Upper lobe of right lung (tissue), 1 donor: ENCODE measurements around the gene C2orf42. TPM values are rescaled to one million over a fixed set of nuclear protein-coding genes. Genes with fewer than 3 reads are reported as not detected.
"Not testable (repeated sequence)": the region's sequence is repeated elsewhere in the genome, so short reads cannot be mapped to it uniquely, and the experiment has no call there.

Source experiments
- ATAC-seq: fragments of 200-7000 bp; cut with Tn5 transposase; one replicate; pipeline ENCODE4 v1.9.1; 2020; ENCODE audit warnings: mild to moderate bottlenecking, moderate library complexity
- DNase-seq: peaks from one replicate; pipeline ENCODE4 v3.0.0-alpha.2; 2020
- H3K27ac ChIP-seq: fragments of 200-600 bp; one replicate; pipeline ENCODE4 v1.8.0; 2022
- H3K27me3 ChIP-seq: fragments of 200-600 bp; one replicate; pipeline ENCODE4 v1.8.0; 2022; ENCODE audit warnings: mild to moderate bottlenecking
- H3K36me3 ChIP-seq: fragments of 200-600 bp; one replicate; pipeline ENCODE4 v1.8.0; 2022
- H3K4me1 ChIP-seq: fragments of 200-600 bp; one replicate; pipeline ENCODE4 v1.8.0; 2022
- H3K4me3 ChIP-seq: fragments of 200-600 bp; one replicate; pipeline ENCODE4 v1.8.0; 2022; ENCODE audit warnings: mild to moderate bottlenecking
- H3K9me3 ChIP-seq: fragments of 200-600 bp; one replicate; pipeline ENCODE4 v1.8.0; 2022
- intact Hi-C: fragments of 100-400 bp; cut with DNase I; formaldehyde crosslinking; loops from one replicate; pipeline ENCODE4 v1.11.0; 2022
- total RNA-seq: library from RNA; stranded (reverse); fragmentation: NEBNext Ultra II Directional; extraction: Animal tissue kit (Norgen Biotek cat#: 25700); gene quantifications from one replicate; pipeline ENCODE4 v1.2.1, GENCODE V29; 2021
- TF ChIP-seq, protein P1 (sequence below): fragments of 200-600 bp; IDR thresholded peaks from one replicate; pipeline ENCODE4 v1.8.0; 2022; ENCODE audit warnings: antibody characterized with exemption
- donor health status: DM: no; HTN: yes; CAD: no; lungs with severe emphysema.

The C2orf42 gene
- total RNA-seq, 1 donor from 2014 or later: 9.6 TPM

DNA sequence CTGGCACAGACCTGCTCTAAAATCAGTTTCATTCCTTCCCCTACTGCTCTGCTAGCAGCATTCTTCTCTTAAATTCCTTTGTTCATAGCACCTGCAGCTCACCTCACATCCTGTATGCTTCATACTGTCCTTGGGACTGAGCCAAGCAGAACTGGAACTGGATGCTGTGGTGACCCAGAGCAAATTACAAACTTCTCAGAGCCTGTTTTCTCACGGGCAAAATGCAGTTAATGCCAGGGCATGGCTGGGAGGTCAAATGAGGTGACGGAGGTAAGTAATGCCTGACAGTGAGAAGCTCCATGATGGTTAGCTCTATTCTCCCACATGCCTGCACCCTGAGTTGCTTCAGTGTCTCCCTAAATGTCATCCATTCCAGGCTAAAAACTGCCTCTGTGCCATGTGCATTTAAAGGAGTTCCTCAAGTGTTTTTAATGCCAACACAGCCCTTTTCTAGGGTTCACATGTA lies 29.7 kb downstream of the C2orf42 start:
- ATAC-seq (no peak), DNase-seq (no peak)
- no peaks in the 10 kb centered on the region for H3K4me1 ChIP-seq
- no peak overlapping the region for H3K27ac ChIP-seq
- no peak overlapping the region for H3K4me3 ChIP-seq
- TF ChIP-seq, protein P1, sequence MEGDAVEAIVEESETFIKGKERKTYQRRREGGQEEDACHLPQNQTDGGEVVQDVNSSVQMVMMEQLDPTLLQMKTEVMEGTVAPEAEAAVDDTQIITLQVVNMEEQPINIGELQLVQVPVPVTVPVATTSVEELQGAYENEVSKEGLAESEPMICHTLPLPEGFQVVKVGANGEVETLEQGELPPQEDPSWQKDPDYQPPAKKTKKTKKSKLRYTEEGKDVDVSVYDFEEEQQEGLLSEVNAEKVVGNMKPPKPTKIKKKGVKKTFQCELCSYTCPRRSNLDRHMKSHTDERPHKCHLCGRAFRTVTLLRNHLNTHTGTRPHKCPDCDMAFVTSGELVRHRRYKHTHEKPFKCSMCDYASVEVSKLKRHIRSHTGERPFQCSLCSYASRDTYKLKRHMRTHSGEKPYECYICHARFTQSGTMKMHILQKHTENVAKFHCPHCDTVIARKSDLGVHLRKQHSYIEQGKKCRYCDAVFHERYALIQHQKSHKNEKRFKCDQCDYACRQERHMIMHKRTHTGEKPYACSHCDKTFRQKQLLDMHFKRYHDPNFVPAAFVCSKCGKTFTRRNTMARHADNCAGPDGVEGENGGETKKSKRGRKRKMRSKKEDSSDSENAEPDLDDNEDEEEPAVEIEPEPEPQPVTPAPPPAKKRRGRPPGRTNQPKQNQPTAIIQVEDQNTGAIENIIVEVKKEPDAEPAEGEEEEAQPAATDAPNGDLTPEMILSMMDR: no peak
- peaks cover 65% of the 10 kb centered on the region for H3K36me3 ChIP-seq
- no peaks in the 10 kb centered on the region for H3K9me3 ChIP-seq
- no peaks in the 10 kb centered on the region for H3K27me3 ChIP-seq
- intact Hi-C loops: no loop called here

GRCh38 chr2:70160545-70160944 lies 30.3 kb downstream of the C2orf42 start:
- H3K9me3 ChIP-seq: no peaks in the 10 kb centered on the region
- H3K36me3 ChIP-seq: peaks cover 60% of the 10 kb centered on the region
- H3K27ac ChIP-seq: no peak overlapping the region
- TF ChIP-seq, protein P1: no peak
- H3K4me3 ChIP-seq: no peak overlapping the region
- no peaks in the 10 kb centered on the region for H3K4me1 ChIP-seq
- DNase-seq (no peak), ATAC-seq (no peak)
- no peaks in the 10 kb centered on the region for H3K27me3 ChIP-seq
- intact Hi-C loops: no loop called here

GRCh38 chr2:70149130-70149686 lies 41.6 kb downstream of the C2orf42 start:
- not testable (repeated sequence) for H3K4me1 ChIP-seq, ATAC-seq, H3K27ac ChIP-seq, H3K36me3 ChIP-seq, H3K4me3 ChIP-seq, H3K9me3 ChIP-seq, H3K27me3 ChIP-seq
- peak; percentile 9 for DNase-seq
- intact Hi-C loops: loop anchor here (5.0 kb wide), 1 partner anchor 237 kb away; no protein-coding TSS in a partner anchor

DNA sequence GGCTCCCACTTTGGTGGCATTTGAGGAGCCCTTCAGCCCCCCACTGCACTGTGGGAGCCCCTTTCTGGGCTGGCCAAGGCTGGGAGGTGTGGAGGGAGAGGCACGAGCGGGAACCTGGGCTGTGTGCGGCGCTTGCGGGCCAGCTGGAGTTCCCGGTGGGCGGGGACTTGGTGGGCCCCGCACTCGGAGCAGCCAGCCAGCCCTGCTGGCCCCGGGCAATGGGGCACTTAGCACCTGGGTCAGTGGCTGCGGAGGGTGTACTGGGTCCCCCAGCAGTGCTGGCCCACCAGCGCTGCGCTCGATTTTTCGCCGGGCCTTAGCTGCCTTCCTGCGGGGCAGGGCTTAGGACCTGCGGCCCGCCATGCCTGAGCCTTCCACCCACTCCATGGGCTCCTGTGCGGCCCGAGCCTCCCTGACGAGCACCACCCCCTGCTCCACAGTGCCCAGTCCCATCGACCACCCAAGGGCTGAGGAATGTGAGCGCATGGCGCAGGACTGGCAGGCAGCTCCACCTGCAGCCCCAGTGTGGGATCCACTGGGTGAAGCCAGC lies 42.5 kb downstream of the C2orf42 start:
- not testable (repeated sequence) for H3K9me3 ChIP-seq, H3K4me3 ChIP-seq, DNase-seq, H3K4me1 ChIP-seq, H3K27me3 ChIP-seq, ATAC-seq, H3K36me3 ChIP-seq, H3K27ac ChIP-seq
- intact Hi-C loops: loop anchor here (5.0 kb wide), 1 partner anchor 236 kb away; no protein-coding TSS in a partner anchor

- ATAC-seq (no peak), DNase-seq (peak; percentile 38)
- no peak overlapping the region for H3K4me3 ChIP-seq
- no peaks in the 10 kb centered on the region for H3K27me3 ChIP-seq
- intact Hi-C loops: loop anchor here (5.0 kb wide), 1 partner anchor 234 kb away; no protein-coding TSS in a partner anchor
- TF ChIP-seq, protein P1: no peak
- H3K36me3 ChIP-seq: no peaks in the 10 kb centered on the region
- H3K9me3 ChIP-seq: no peaks in the 10 kb centered on the region
- H3K4me1 ChIP-seq: peaks cover 12% of the 10 kb centered on the region
- H3K27ac ChIP-seq: no peak overlapping the region
Measured at GRCh38 chr2:70145851-70146739, 44.7 kb downstream of the C2orf42 start.

GRCh38 chr2:70145144-70145490 lies 45.7 kb downstream of the C2orf42 start:
- TF ChIP-seq, protein P1: no peak
- Histone ChIP-seq H3K9me3 (no peaks in the 10 kb centered on the region), H3K27me3 (no peaks in the 10 kb centered on the region), H3K4me1 (peaks cover 21% of the 10 kb centered on the region), H3K4me3 (no peak overlapping the region), H3K36me3 (no peaks in the 10 kb centered on the region), H3K27ac (no peak overlapping the region)
- DNase-seq (no peak), ATAC-seq (no peak)
- intact Hi-C loops: loop anchor here (5.0 kb wide), 1 partner anchor 233 kb away; no protein-coding TSS in a partner anchor
